ENCODE measurements around the gene DRG2.

- TF ChIP-seq CTCF (IDR thresholded peaks at IDR 0.05; ENCODE audit: control extremely low read depth in 1 of 3, insufficient read depth in 1 of 3, low read depth in 1 of 3, low read length in 3 of 3) (no peak), FOSL1 (IDR thresholded peaks at IDR 0.05; ENCODE audit: insufficient read depth, low read depth, low read length) (no peak), JUN (IDR thresholded peaks at IDR 0.05; ENCODE audit: low read depth, low read length) (no peak), RXRA (IDR thresholded peaks at IDR 0.05; ENCODE audit: insufficient read depth, low read depth, low read length) (no peak), RNF2 (IDR thresholded peaks at IDR 0.05; ENCODE audit: borderline replicate concordance, low read depth, low read length, missing control alignments, poor library complexity, severe bottlenecking) (no peak), CHD1 (IDR thresholded peaks at IDR 0.05; ENCODE audit: low read depth, low read length) (no peak), SUZ12 (IDR thresholded peaks at IDR 0.05; ENCODE audit: low read length) (no peak), CEBPB (IDR thresholded peaks at IDR 0.05; ENCODE audit: low read depth, low read length) (no peak), JUND (IDR thresholded peaks at IDR 0.05; ENCODE audit: low read length) (no peak), SRF (IDR thresholded peaks at IDR 0.05; ENCODE audit: low read depth, low read length) (no peak), RBBP5 (IDR thresholded peaks at IDR 0.05; ENCODE audit: borderline replicate concordance, low read depth, low read length) (no peak), TAF1 (IDR thresholded peaks at IDR 0.05; ENCODE audit: low read depth, low read length) (no peak), ATF2 (IDR thresholded peaks at IDR 0.05; ENCODE audit: low read length) (no peak)
Observed at GRCh38 chr17:18140648-18141047, 52.9 kb downstream of the DRG2 start.
